ENCODE data around the gene PEAK1. TPM values are rescaled to one million over a fixed set of nuclear protein-coding genes. Genes with fewer than 3 reads are reported as not detected.

Gene PEAK1
- total and polyA plus RNA-seq, 2 donors (not counting 3 experiments of a cell fraction or from before 2014, with no cell fraction given): 17.9 to 91.9 TPM

DNA sequence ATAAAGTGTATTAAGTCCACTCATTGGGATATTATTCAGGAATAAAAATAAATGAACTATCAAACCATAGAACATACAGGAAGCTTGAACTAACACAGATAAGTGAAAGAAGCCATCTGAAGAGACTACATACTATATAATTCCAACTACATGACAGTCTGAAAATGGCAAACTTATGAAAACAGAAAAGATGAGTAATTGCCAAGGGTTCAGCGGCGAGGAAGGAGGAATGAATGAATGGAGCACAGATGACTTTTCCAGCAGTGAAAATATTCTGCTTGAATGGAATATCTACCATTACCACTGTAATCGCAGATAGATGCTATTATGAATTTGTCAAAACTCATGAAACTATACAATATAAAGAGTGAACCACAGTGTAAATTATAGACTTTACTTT, 79.7 kb downstream of the PEAK1 start:
- H2AFZ ChIP-seq (ENCODE audit: low read depth, low read length): no peak overlapping the region
- H3K4me2 ChIP-seq (ENCODE audit: insufficient read depth, low read length): no peak overlapping the region
- BruUV-seq (replicated peaks): no TSS peak
- H3K9me1 ChIP-seq (replicated peaks; ENCODE audit: control insufficient read depth, extremely low read depth, insufficient read depth, low read length): no peaks in the 10 kb centered on the region
- H3K27ac ChIP-seq (ENCODE audit: insufficient read depth, low read depth, low read length): no peak overlapping the region
- CTCF ChIA-PET: no interaction called here
- POLR2A ChIA-PET: no interaction called here
- H3K79me2 ChIP-seq (ENCODE audit: control insufficient read depth, insufficient read depth, low read length): peaks cover 45% of the 10 kb centered on the region
- no peaks in the 10 kb centered on the region for H3K36me3 ChIP-seq (ENCODE audit: control insufficient read depth in 2 of 2, extremely low read depth in 1 of 2, insufficient read depth in 2 of 2, low read length in 2 of 2)
- FAIRE-seq (no peak), DNase-seq (ENCODE audit: low read depth, low spot score) (no peak)
- TF ChIP-seq POLR2AphosphoS5 (IDR thresholded peaks at IDR 0.05; ENCODE audit: insufficient read depth, low read depth, low read length): no peak
- TF ChIP-seq JUN (IDR thresholded peaks at IDR 0.05; ENCODE audit: borderline replicate concordance, insufficient read depth, insufficient read length, low read depth): no peak
- no peak for TF ChIP-seq MYC (IDR thresholded peaks at IDR 0.05; ENCODE audit: low read depth, low read length)
- TF ChIP-seq, protein P1, sequence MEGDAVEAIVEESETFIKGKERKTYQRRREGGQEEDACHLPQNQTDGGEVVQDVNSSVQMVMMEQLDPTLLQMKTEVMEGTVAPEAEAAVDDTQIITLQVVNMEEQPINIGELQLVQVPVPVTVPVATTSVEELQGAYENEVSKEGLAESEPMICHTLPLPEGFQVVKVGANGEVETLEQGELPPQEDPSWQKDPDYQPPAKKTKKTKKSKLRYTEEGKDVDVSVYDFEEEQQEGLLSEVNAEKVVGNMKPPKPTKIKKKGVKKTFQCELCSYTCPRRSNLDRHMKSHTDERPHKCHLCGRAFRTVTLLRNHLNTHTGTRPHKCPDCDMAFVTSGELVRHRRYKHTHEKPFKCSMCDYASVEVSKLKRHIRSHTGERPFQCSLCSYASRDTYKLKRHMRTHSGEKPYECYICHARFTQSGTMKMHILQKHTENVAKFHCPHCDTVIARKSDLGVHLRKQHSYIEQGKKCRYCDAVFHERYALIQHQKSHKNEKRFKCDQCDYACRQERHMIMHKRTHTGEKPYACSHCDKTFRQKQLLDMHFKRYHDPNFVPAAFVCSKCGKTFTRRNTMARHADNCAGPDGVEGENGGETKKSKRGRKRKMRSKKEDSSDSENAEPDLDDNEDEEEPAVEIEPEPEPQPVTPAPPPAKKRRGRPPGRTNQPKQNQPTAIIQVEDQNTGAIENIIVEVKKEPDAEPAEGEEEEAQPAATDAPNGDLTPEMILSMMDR (IDR thresholded peaks at IDR 0.05; ENCODE audit: extremely low read depth in 1 of 2, insufficient read depth in 1 of 2, low read depth in 1 of 2, low read length in 2 of 2): no peak
- TF ChIP-seq, protein P2, sequence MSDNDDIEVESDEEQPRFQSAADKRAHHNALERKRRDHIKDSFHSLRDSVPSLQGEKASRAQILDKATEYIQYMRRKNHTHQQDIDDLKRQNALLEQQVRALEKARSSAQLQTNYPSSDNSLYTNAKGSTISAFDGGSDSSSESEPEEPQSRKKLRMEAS (IDR thresholded peaks at IDR 0.05; ENCODE audit: insufficient read depth, insufficient read length): no peak
- no peak for TF ChIP-seq FOS (IDR thresholded peaks at IDR 0.05; ENCODE audit: borderline replicate concordance, insufficient read depth, low read length)
- TF ChIP-seq POLR2A (IDR thresholded peaks at IDR 0.05; ENCODE audit: low read depth, low read length): no peak
- TF ChIP-seq GATA2 (IDR thresholded peaks at IDR 0.05; ENCODE audit: insufficient read depth, insufficient read length, low read depth, low read length): no peak
- TF ChIP-seq EZH2 (IDR thresholded peaks at IDR 0.05; ENCODE audit: borderline replicate concordance, low read depth, low read length, severe bottlenecking): no peak
- no peak overlapping the region for H3K9ac ChIP-seq (replicated peaks; ENCODE audit: extremely low read depth, insufficient read depth, low read length)
- intact Hi-C loops (cut with micrococcal nuclease) (no loop called here), dilution Hi-C loops (cut with MboI; ENCODE audit: extremely low pct_ligation_motif_present, low sequenced_read_pairs) (no loop called here)
- H3K4me1 ChIP-seq (ENCODE audit: control insufficient read depth, extremely low read depth, insufficient read depth, low read length): no peaks in the 10 kb centered on the region
- no peaks in the 10 kb centered on the region for H3K9me3 ChIP-seq (replicated peaks; ENCODE audit: control insufficient read depth, insufficient read depth, low read length)
- H3K4me3 ChIP-seq (replicated peaks in 1 of 3; ENCODE audit: insufficient read depth in 1 of 3, low read depth in 1 of 3, low read length in 3 of 3): no peak overlapping the region
- H4K20me1 ChIP-seq (replicated peaks; ENCODE audit: control insufficient read depth, extremely low read depth, insufficient read depth, low read length): peaks cover 7% of the 10 kb centered on the region
- no peaks in the 10 kb centered on the region for H3K27me3 ChIP-seq (ENCODE audit: control insufficient read depth in 2 of 2, insufficient read depth in 2 of 2, low read length in 2 of 2)
